H1 (cell line): ENCODE results near the gene CDK2. TPM values are rescaled to one million over a fixed set of nuclear protein-coding genes. Genes with fewer than 3 reads are reported as not detected.

Experiments
- CREB1 ChIP-seq: IDR thresholded peaks from 2 replicates; pipeline ENCODE4 v1.6.1; 2012; ENCODE audit warnings: inconsistent platforms
- MAX ChIP-seq: IDR thresholded peaks from 2 replicates; pipeline ENCODE4 v1.6.1; 2012; ENCODE audit warnings: inconsistent platforms
- SAP30 ChIP-seq: fragments of 300-600 bp; sonication (generic); IDR thresholded peaks from 2 replicates; pipeline ENCODE4 v1.7.1; 2012; ENCODE audit warnings: low read length, moderate library complexity, mild to moderate bottlenecking, inconsistent platforms; ENCODE audit not compliant: insufficient read depth, insufficient replicate concordance
- SP1 ChIP-seq: IDR thresholded peaks from 2 replicates; pipeline ENCODE4 v1.6.1; 2011; ENCODE audit warnings: low read depth, low read length
- SRF ChIP-seq: IDR thresholded peaks from 2 replicates; pipeline ENCODE4 v1.6.1; 2011; ENCODE audit warnings: mild to moderate bottlenecking, low read depth, low read length, moderate library complexity
- TBP ChIP-seq: IDR thresholded peaks from 2 replicates; pipeline ENCODE4 v1.6.1; 2011; ENCODE audit warnings: low read depth, low read length, improper control_type of control experiment
- polyA plus RNA-seq, 7 experiments: library from polyadenylated mRNA; depleted of rRNA in 3 of 7; stranded (reverse) in 5 of 7; unstranded in 2 of 7; fragments of >200 nt in 5 of 7; fragments of 200-250 nt in 2 of 7; gene quantifications; 1 replicate in 5 of 7; 2 replicates in 1 of 7; 4 replicates in 1 of 7; pipeline versions ENCODE4 v1.2.1 to v1.2.3, GENCODE V29; 2011 to 2013; ENCODE audit warnings: missing spikeins in 2 of 7, mixed read lengths in 2 of 7
- total RNA-seq: library from RNA; stranded (reverse); fragmentation: NEBNext Ultra II Directional; extraction: Animal tissue kit (Norgen Biotek cat#: 25700); gene quantifications from 2 replicates; pipeline ENCODE4 v1.2.1, GENCODE V29; 2021
- TF ChIP-seq, protein P1 (sequence below): IDR thresholded peaks from 2 replicates; pipeline ENCODE4 v1.6.1; 2012; ENCODE audit warnings: low read length, inconsistent platforms

The CDK2 gene
- total and polyA plus RNA-seq, 2 of the 8 experiments (the other 6 are each of a cell fraction or from before 2014, with no cell fraction given) = 39.4 to 42.5 TPM

DNA sequence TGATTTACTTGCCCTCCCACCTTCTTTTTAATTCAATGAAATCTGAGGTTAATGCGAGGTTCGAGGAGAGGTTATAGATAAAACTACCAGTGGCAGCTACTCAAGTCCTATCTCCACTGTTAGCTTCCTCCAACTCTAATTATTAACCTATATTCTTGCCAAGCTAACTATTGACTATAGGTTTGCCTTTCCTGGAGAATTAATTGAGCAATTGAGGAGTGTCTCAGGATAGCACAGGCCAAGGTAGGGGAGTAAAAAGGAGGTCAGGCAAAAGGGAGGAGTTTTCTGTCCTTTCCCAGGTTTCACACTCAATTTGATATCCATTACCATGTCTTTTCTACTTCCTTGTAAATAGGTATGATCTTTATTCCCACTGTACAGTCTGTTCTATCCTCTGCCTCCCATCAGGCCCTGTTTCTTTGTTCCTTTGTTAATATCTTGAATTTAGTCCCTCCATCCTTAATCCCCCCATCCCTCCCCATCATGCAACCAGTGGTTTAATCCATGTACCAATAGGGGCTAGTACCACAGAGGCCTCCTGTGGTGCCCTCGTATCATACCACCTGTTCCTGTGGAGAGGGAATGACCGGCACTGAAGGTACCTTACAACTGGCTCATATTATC is 26.7 kb downstream of the CDK2 start (continued):
- TF ChIP-seq, protein P1, sequence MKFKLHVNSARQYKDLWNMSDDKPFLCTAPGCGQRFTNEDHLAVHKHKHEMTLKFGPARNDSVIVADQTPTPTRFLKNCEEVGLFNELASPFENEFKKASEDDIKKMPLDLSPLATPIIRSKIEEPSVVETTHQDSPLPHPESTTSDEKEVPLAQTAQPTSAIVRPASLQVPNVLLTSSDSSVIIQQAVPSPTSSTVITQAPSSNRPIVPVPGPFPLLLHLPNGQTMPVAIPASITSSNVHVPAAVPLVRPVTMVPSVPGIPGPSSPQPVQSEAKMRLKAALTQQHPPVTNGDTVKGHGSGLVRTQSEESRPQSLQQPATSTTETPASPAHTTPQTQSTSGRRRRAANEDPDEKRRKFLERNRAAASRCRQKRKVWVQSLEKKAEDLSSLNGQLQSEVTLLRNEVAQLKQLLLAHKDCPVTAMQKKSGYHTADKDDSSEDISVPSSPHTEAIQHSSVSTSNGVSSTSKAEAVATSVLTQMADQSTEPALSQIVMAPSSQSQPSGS = no peak
- TF ChIP-seq MAX (no peak), SP1 (no peak), SRF (no peak), TBP (no peak), SAP30 (no peak), CREB1 (no peak)
